HepG2 (cell line): Measurements from ENCODE around the gene G6PC3. TPM values are rescaled to one million over a fixed set of nuclear protein-coding genes. Genes with fewer than 3 reads are reported as not detected.

Source experiments
- DPF2 ChIP-seq: sonication (generic); formaldehyde crosslinking; IDR thresholded peaks from 2 replicates; pipeline ENCODE4 v1.4.0; 2020; ENCODE audit warnings: mild to moderate bottlenecking, low read depth, missing genetic modification reagents, borderline replicate concordance
- GFI1 ChIP-seq: sonication (generic); formaldehyde crosslinking; IDR thresholded peaks from 2 replicates; pipeline ENCODE4 v1.5.0; 2020; ENCODE audit warnings: missing genetic modification reagents, mild to moderate bottlenecking, borderline replicate concordance
- HDAC1 ChIP-seq: sonication (generic); formaldehyde crosslinking; IDR thresholded peaks from 2 replicates; pipeline ENCODE4 v1.5.1; 2020; ENCODE audit warnings: mild to moderate bottlenecking, missing genetic modification reagents
- JUNB ChIP-seq: sonication (generic); formaldehyde crosslinking; IDR thresholded peaks from 2 replicates; pipeline ENCODE4 v1.8.0; 2022; ENCODE audit warnings: missing genetic modification reagents, mild to moderate bottlenecking, borderline replicate concordance
- MIER3 ChIP-seq: IDR thresholded peaks from 2 replicates; pipeline ENCODE4 v1.6.1; 2016; ENCODE audit warnings: missing compliant biosample characterization, borderline replicate concordance
- POGK ChIP-seq: sonication (generic); formaldehyde crosslinking; conservative IDR thresholded peaks from 2 replicates; pipeline ENCODE4 v1.8.0; 2022; ENCODE audit warnings: mild to moderate bottlenecking, moderate library complexity, missing genetic modification reagents
- POGZ ChIP-seq: sonication (generic); formaldehyde crosslinking; IDR thresholded peaks from 2 replicates; pipeline ENCODE4 v1.4.0; 2020; ENCODE audit warnings: mild to moderate bottlenecking, missing genetic modification reagents
- RBFOX2 ChIP-seq: fragments of 200-400 bp; formaldehyde crosslinking; IDR thresholded peaks from 2 replicates; pipeline ENCODE4 v1.6.1; 2017; ENCODE audit warnings: low read depth, mild to moderate bottlenecking, low read length
- SNAPC4 ChIP-seq: sonication (generic); formaldehyde crosslinking; IDR thresholded peaks from 2 replicates; pipeline ENCODE4 v1.4.0; 2020; ENCODE audit warnings: mild to moderate bottlenecking, missing genetic modification reagents
- TBX2 ChIP-seq: sonication (generic); formaldehyde crosslinking; IDR thresholded peaks from 2 replicates; pipeline ENCODE4 v1.5.0; 2020; ENCODE audit warnings: missing genetic modification reagents, mild to moderate bottlenecking, borderline replicate concordance
- USF2 ChIP-seq, 2 experiments: sonication (generic) in 1 of 2; formaldehyde crosslinking in 1 of 2; IDR thresholded peaks; 2 replicates each; pipeline versions ENCODE4 v1.5.1 to v1.6.1; 2011 to 2020; ENCODE audit warnings: borderline replicate concordance in 1 of 2, low read depth in 1 of 2, low read length in 1 of 2, mild to moderate bottlenecking in 1 of 2, missing genetic modification reagents in 1 of 2, moderate library complexity in 1 of 2
- ZNF138 ChIP-seq: sonication (generic); formaldehyde crosslinking; IDR thresholded peaks from 2 replicates; pipeline ENCODE4 v1.5.0; 2020; ENCODE audit warnings: mild to moderate bottlenecking, low read depth, missing genetic modification reagents
- ZNF33B ChIP-seq: sonication (generic); formaldehyde crosslinking; IDR thresholded peaks from 2 replicates; pipeline ENCODE4 v1.5.1; 2020; ENCODE audit warnings: mild to moderate bottlenecking, missing genetic modification reagents
- ZNF788 ChIP-seq: sonication (generic); formaldehyde crosslinking; IDR thresholded peaks from 2 replicates; pipeline ENCODE4 v1.5.0; 2020; ENCODE audit warnings: mild to moderate bottlenecking, missing genetic modification reagents, borderline replicate concordance
- ZXDC ChIP-seq: sonication (generic); formaldehyde crosslinking; IDR thresholded peaks from 2 replicates; pipeline ENCODE4 v1.5.0; 2020; ENCODE audit warnings: mild to moderate bottlenecking, missing genetic modification reagents
- polyA plus RNA-seq, 8 experiments: library from polyadenylated mRNA; depleted of rRNA in 3 of 8; stranded (reverse) in 7 of 8; unstranded in 1 of 8; fragments of >200 nt; fragmentation: Illumina TruSeq in 4 of 8; extraction: Trizol in 4 of 8; gene quantifications; 2 replicates each; pipeline versions ENCODE4 v1.2.1 to v1.2.3, GENCODE V29; 2011 to 2016; ENCODE audit warnings: low read depth in 4 of 8, missing spikeins in 1 of 8, mixed read lengths in 1 of 8; ENCODE audit not compliant: insufficient read depth in 1 of 8
- total RNA-seq, 5 experiments: library from RNA; depleted of rRNA; stranded (reverse); fragments of >200 nt; fragmentation: Illumina TruSeq; extraction: Trizol; gene quantifications; 2 replicates each; pipeline ENCODE4 v1.2.3, GENCODE V29; 2016; ENCODE audit warnings: low read depth in 1 of 5

G6PC3 gene
- total and polyA plus RNA-seq, 2 of the 13 experiments (the other 11 are each of a cell fraction or from before 2014, with no cell fraction given), result 38.5 to 75.8 TPM

GRCh38 chr17:44066204-44066930, 4.2 kb upstream of the G6PC3 start, which contains the start of gene LSM12 (continued):
- TF ChIP-seq RBFOX2, result peak; percentile 98
- TF ChIP-seq HDAC1, result peak; percentile 75
- no peak for TF ChIP-seq USF2 (IDR thresholded peaks at IDR 0.05; ENCODE audit: low read depth, low read length)
- no peak for TF ChIP-seq USF2 (CRISPR knock-in tag; IDR thresholded peaks at IDR 0.05; ENCODE audit: borderline replicate concordance)
- 0 out of 2 replicates have a peak, but pooled peaks have one; percentile 11 for TF ChIP-seq POGZ (CRISPR knock-in tag)
- TF ChIP-seq ZNF33B (CRISPR knock-in tag), result 0 out of 2 replicates have a peak, but pooled peaks have one; percentile 16
- TF ChIP-seq TBX2 (CRISPR knock-in tag), result peak; percentile 57; the same call in 1 of the 2 replicates
- peak; percentile 6; the same call in 1 of the 2 replicates for TF ChIP-seq ZNF788
- TF ChIP-seq ZNF138 (CRISPR knock-in tag), result no peak
- peak; percentile 86 for TF ChIP-seq POGK (CRISPR knock-in tag)
- no peak; the same call in 1 of the 2 replicates for TF ChIP-seq ZXDC (CRISPR knock-in tag)
- peak; percentile 64; the same call in 1 of the 2 replicates for TF ChIP-seq GFI1 (CRISPR knock-in tag)
- TF ChIP-seq SNAPC4 (CRISPR knock-in tag), result 0 out of 2 replicates have a peak, but pooled peaks have one; percentile 13
- no peak for TF ChIP-seq JUNB (CRISPR knock-in tag)
- TF ChIP-seq DPF2 (CRISPR knock-in tag), result no peak
- peak; percentile 30; the same call in 1 of the 2 replicates for TF ChIP-seq MIER3 (CRISPR knock-in tag)
